Suprapubic skin (tissue), 3 donors: Measurements from ENCODE around the gene ETNK2.

ENCODE experiments used
- POLR2A ChIP-seq, 2 donors: fragments of 450-650 bp; IDR thresholded peaks; one replicate each; pipeline ENCODE4 v1.6.1; 2017; ENCODE audit warnings: antibody characterized with exemption in 2 of 2, mild to moderate bottlenecking in 2 of 2, moderate library complexity in 2 of 2
- TF ChIP-seq, protein P1 (sequence below), 2 donors: fragments of 200-600 bp in 1 of 2; fragments of 450-650 bp in 1 of 2; sonication (generic) in 1 of 2; IDR thresholded peaks; one replicate each; pipeline ENCODE4 v1.5.1; 2016 to 2019; ENCODE audit warnings: antibody characterized with exemption in 2 of 2, mild to moderate bottlenecking in 1 of 2, moderate library complexity in 1 of 2

DNA sequence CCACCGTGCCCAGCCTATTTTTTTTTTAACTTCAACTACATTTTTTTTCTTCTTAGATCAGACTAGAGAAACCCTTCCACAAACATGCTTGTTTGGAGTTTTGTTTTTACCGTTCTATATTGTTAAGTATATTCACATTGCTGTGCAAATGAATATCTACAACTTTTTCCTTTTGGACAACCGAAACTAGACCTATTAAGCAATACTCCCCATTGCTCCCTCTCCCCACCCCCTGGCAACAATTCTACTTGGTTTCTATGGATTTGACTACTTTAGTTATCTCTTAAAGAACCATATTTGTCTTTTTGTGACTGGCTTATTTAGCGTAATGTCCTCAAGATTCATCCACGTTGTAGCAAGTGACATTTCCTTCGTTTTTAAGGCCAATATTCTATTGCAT is 19.1 kb downstream of the ETNK2 start:
- TF ChIP-seq, protein P1, sequence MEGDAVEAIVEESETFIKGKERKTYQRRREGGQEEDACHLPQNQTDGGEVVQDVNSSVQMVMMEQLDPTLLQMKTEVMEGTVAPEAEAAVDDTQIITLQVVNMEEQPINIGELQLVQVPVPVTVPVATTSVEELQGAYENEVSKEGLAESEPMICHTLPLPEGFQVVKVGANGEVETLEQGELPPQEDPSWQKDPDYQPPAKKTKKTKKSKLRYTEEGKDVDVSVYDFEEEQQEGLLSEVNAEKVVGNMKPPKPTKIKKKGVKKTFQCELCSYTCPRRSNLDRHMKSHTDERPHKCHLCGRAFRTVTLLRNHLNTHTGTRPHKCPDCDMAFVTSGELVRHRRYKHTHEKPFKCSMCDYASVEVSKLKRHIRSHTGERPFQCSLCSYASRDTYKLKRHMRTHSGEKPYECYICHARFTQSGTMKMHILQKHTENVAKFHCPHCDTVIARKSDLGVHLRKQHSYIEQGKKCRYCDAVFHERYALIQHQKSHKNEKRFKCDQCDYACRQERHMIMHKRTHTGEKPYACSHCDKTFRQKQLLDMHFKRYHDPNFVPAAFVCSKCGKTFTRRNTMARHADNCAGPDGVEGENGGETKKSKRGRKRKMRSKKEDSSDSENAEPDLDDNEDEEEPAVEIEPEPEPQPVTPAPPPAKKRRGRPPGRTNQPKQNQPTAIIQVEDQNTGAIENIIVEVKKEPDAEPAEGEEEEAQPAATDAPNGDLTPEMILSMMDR (IDR thresholded peaks at IDR 0.05), result no peak
- no peak for TF ChIP-seq POLR2A (IDR thresholded peaks at IDR 0.05)
